HepG2 (cell line): ENCODE results near the gene ZG16. TPM values are rescaled to one million over a fixed set of nuclear protein-coding genes. Genes with fewer than 3 reads are reported as not detected.

ENCODE experiments used
- CC2D1A ChIP-seq: sonication (generic); formaldehyde crosslinking; IDR thresholded peaks from 2 replicates; pipeline ENCODE4 v1.8.1; 2023; ENCODE audit warnings: mild to moderate bottlenecking, missing genetic modification reagents
- FOXK2 ChIP-seq: fragments of 450-650 bp; IDR thresholded peaks from 2 replicates; pipeline ENCODE4 v1.6.1; 2016
- GABPB1 ChIP-seq: IDR thresholded peaks from 2 replicates; pipeline ENCODE4 v1.6.1; 2016; ENCODE audit warnings: mild to moderate bottlenecking, missing genetic modification reagents, moderate library complexity, missing compliant biosample characterization
- KDM5A ChIP-seq: fragments of 200-600 bp; sonication (generic); IDR thresholded peaks from 2 replicates; pipeline ENCODE4 v1.7.0; 2018; ENCODE audit warnings: antibody characterized with exemption, mild to moderate bottlenecking, low read length, borderline replicate concordance
- NCOR1 ChIP-seq: fragments of 200-600 bp; sonication (generic); IDR thresholded peaks from 2 replicates; pipeline ENCODE4 v1.7.0; 2017; ENCODE audit warnings: antibody characterized with exemption, low read length, borderline replicate concordance
- NFE2 ChIP-seq: sonication (generic); formaldehyde crosslinking; IDR thresholded peaks from 2 replicates; pipeline ENCODE4 v1.4.0; 2020; ENCODE audit warnings: missing genetic modification reagents
- NFKBIZ ChIP-seq: IDR thresholded peaks from 2 replicates; pipeline ENCODE4 v1.6.1; 2018; ENCODE audit warnings: missing genetic modification reagents, missing compliant biosample characterization
- NRL ChIP-seq: sonication (generic); formaldehyde crosslinking; IDR thresholded peaks from 2 replicates; pipeline ENCODE4 v1.5.0; 2020; ENCODE audit warnings: missing genetic modification reagents, mild to moderate bottlenecking, moderate library complexity, borderline replicate concordance
- PATZ1 ChIP-seq: sonication (generic); formaldehyde crosslinking; IDR thresholded peaks from 2 replicates; pipeline ENCODE4 v1.4.0; 2020; ENCODE audit warnings: missing genetic modification reagents
- PRDM10 ChIP-seq: sonication (generic); formaldehyde crosslinking; IDR thresholded peaks from 2 replicates; pipeline ENCODE4 v1.4.0; 2020; ENCODE audit warnings: low read depth, missing genetic modification reagents
- SALL2 ChIP-seq: sonication (generic); formaldehyde crosslinking; IDR thresholded peaks from 2 replicates; pipeline ENCODE4 v1.8.1; 2023; ENCODE audit warnings: mild to moderate bottlenecking, missing genetic modification reagents, inconsistent platforms
- SOX13 ChIP-seq, 3 experiments: fragments of 450-650 bp in 1 of 3; sonication (generic) in 1 of 3; formaldehyde crosslinking in 1 of 3; IDR thresholded peaks in 2 of 3; conservative IDR thresholded peaks in 1 of 3; 2 replicates each; pipeline versions ENCODE4 v1.5.0 to v1.6.1; 2016 to 2020; ENCODE audit warnings: antibody characterized with exemption in 1 of 3, mild to moderate bottlenecking in 1 of 3, missing compliant biosample characterization in 1 of 3, missing genetic modification reagents in 1 of 3, moderate library complexity in 1 of 3
- SRSF4 ChIP-seq: fragments of 200-400 bp; formaldehyde crosslinking; IDR thresholded peaks from one replicate; pipeline ENCODE4 v1.6.1; 2018; ENCODE audit warnings: mild to moderate bottlenecking, low read depth, low read length, moderate library complexity; ENCODE audit not compliant: poor library complexity, severe bottlenecking
- TAF1 ChIP-seq: sonication (generic); formaldehyde crosslinking; IDR thresholded peaks from 2 replicates; pipeline ENCODE4 v1.4.0; 2020; ENCODE audit warnings: missing genetic modification reagents
- THAP11 ChIP-seq: IDR thresholded peaks from 2 replicates; pipeline ENCODE4 v1.6.1; 2016; ENCODE audit warnings: missing biosample characterization, missing genetic modification reagents
- TSC22D2 ChIP-seq: sonication (generic); formaldehyde crosslinking; IDR thresholded peaks from 2 replicates; pipeline ENCODE4 v1.5.1; 2020; ENCODE audit warnings: missing genetic modification reagents, mild to moderate bottlenecking, borderline replicate concordance
- YY1 ChIP-seq: IDR thresholded peaks from 2 replicates; pipeline ENCODE4 v1.6.1; 2011; ENCODE audit warnings: low read length, low read depth, moderate library complexity, mild to moderate bottlenecking; ENCODE audit not compliant: insufficient read depth, insufficient replicate concordance
- ZBTB20 ChIP-seq: sonication (generic); formaldehyde crosslinking; IDR thresholded peaks from 2 replicates; pipeline ENCODE4 v1.8.1; 2023; ENCODE audit warnings: missing genetic modification reagents, low read depth, mild to moderate bottlenecking, borderline replicate concordance
- ZBTB46 ChIP-seq: sonication (generic); formaldehyde crosslinking; IDR thresholded peaks from 2 replicates; pipeline ENCODE4 v1.4.0; 2020; ENCODE audit warnings: mild to moderate bottlenecking, missing genetic modification reagents, borderline replicate concordance
- ZFP90 ChIP-seq: sonication (generic); formaldehyde crosslinking; IDR thresholded peaks from 2 replicates; pipeline ENCODE4 v1.8.0; 2022; ENCODE audit warnings: missing genetic modification reagents, mild to moderate bottlenecking, inconsistent platforms, borderline replicate concordance
- ZNF350 ChIP-seq: sonication (generic); formaldehyde crosslinking; IDR thresholded peaks from 2 replicates; pipeline ENCODE4 v1.4.0; 2020; ENCODE audit warnings: mild to moderate bottlenecking, low read depth, missing genetic modification reagents, borderline replicate concordance
- ZNF563 ChIP-seq: sonication (generic); formaldehyde crosslinking; IDR thresholded peaks from 2 replicates; pipeline ENCODE4 v1.8.0; 2022; ENCODE audit warnings: mild to moderate bottlenecking, moderate library complexity, missing genetic modification reagents
- polyA plus RNA-seq, 8 experiments: library from polyadenylated mRNA; depleted of rRNA in 3 of 8; stranded (reverse) in 7 of 8; unstranded in 1 of 8; fragments of >200 nt; fragmentation: Illumina TruSeq in 4 of 8; extraction: Trizol in 4 of 8; gene quantifications; 2 replicates each; pipeline versions ENCODE4 v1.2.1 to v1.2.3, GENCODE V29; 2011 to 2016; ENCODE audit warnings: low read depth in 4 of 8, missing spikeins in 1 of 8, mixed read lengths in 1 of 8; ENCODE audit not compliant: insufficient read depth in 1 of 8
- total RNA-seq, 5 experiments: library from RNA; depleted of rRNA; stranded (reverse); fragments of >200 nt; fragmentation: Illumina TruSeq; extraction: Trizol; gene quantifications; 2 replicates each; pipeline ENCODE4 v1.2.3, GENCODE V29; 2016; ENCODE audit warnings: low read depth in 1 of 5

Gene ZG16
- total and polyA plus RNA-seq, 2 of the 13 experiments (the other 11 are each of a cell fraction or from before 2014, with no cell fraction given) = 0.04 to 0.07 TPM

GRCh38 chr16:29784901-29785500 is 6.9 kb downstream of the ZG16 start (continued):
- no peak for TF ChIP-seq ZBTB46 (CRISPR knock-in tag)
- TF ChIP-seq ZFP90 = no peak
- TF ChIP-seq NCOR1 = no peak
- no peak for TF ChIP-seq CC2D1A
- TF ChIP-seq GABPB1 (CRISPR knock-in tag) = peak; percentile 70
- no peak for TF ChIP-seq KDM5A
- TF ChIP-seq SALL2 (CRISPR knock-in tag) = no peak
- TF ChIP-seq ZBTB20 (CRISPR knock-in tag) = peak; percentile 42; the same call in 1 of the 2 replicates
- TF ChIP-seq NRL (CRISPR knock-in tag) = peak; percentile 45; the same call in 1 of the 2 replicates
- peak; percentile 37; the same call in 1 of the 2 replicates for TF ChIP-seq ZNF350 (CRISPR knock-in tag)
- no peak for TF ChIP-seq ZNF563 (CRISPR knock-in tag)
- TF ChIP-seq NFKBIZ = 0 out of 2 replicates have a peak, but pooled peaks have one; percentile 30
- peak; percentile 76 for TF ChIP-seq YY1
- TF ChIP-seq SOX13 (IDR thresholded peaks at IDR 0.05) = no peak
- TF ChIP-seq SOX13 (CRISPR knock-in tag; conservative IDR thresholded peaks at IDR 0.05 in 1 of 2, IDR thresholded peaks at IDR 0.05 in 1 of 2) = peak in 1 of 2 experiments; percentile 43; a peak in 2 of 4 replicates
- TF ChIP-seq TAF1 = peak; percentile 34; the same call in 1 of the 2 replicates
- TF ChIP-seq NFE2 (CRISPR knock-in tag) = no peak
- no peak for TF ChIP-seq SRSF4
- 0 out of 2 replicates have a peak, but pooled peaks have one; percentile 43 for TF ChIP-seq PRDM10 (CRISPR knock-in tag)
- 0 out of 2 replicates have a peak, but pooled peaks have one; percentile 42 for TF ChIP-seq TSC22D2 (CRISPR knock-in tag)
- peak; percentile 70 for TF ChIP-seq THAP11
- TF ChIP-seq FOXK2 = no peak
- TF ChIP-seq PATZ1 = peak; percentile 17; the same call in 1 of the 2 replicates
